Amygdala (tissue), 56 donors: ENCODE results near the gene MTA1.

Experiments used
- DNase-seq, 56 donors: peaks; one replicate each; lab custom pipeline; 2025; lab: John Stamatoyannopoulos, UW

The MTA1 gene

DNA sequence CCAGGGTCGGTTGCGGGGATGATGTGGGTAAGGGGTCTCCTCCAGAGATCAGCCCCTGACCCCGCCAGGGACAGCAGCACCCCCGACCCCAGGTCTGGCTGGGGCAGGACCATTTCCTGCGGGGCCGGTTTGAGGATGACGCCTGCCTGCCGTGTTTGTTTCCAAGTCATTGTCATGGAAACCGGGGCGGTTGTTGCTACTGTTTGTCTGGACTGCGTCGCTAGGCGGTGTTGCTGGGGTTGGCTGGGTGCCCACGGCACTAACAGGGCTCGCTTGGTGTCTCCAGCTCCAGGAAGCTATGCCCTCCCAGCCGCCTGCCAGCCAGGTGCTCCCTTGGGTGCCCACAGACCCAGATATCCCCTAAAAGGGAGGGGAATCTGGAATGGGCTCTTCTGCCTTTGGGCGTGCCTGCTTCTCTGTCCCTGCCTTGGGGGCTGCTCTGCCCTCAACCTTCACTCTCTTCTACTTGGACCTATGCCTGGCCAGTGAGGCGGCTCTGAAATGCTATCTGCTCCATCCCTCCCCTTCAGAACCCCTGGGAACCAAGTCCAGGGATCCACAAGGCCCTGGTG lies 62.3 kb downstream of the MTA1 start:
- DNase-seq, result peak in 55 of 56 donors; percentile 27 to 92 (median 69)

GRCh38 chr14:105482486-105483110 lies 63.0 kb downstream of the MTA1 start:
- DNase-seq, result no peak

DNA sequence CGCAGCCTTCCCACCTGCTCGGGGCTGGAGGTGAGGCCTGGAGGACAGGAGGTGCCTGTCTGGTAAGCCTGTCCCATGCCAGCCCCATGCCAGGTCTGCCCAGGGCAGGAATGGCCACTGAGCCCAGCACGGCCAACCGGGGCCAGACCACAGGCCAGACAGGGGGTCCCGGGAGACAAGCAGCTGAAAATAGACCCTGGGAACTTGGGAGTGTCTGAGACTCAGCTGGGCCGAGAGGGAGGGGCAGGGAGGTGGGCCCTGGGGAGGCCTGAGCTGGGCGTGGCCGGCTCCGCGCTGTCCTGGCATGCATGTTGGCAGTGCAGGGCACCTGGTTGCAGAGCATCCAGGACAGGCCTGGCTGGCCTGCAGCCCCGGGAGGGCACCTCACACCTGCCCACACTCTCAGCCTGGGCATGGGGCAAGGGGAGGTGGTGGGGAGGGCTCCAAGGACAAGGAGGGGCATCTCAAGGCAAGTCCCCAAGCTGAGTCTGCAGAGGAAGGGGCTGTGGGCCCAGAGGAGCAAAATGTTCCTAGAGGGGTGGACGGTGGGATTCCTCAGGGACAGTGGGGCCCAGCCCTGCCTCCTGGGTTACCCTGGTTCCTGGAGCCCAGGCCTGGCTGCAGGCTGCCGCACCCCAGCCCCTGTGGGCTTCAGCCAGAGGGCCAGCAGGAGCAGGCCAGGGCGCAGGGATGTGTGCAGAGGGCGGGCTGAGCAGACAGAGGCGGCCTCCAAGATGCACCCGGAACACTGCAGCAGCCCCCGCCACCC lies 63.9 kb downstream of the MTA1 start:
- DNase-seq, result no peak

- no peak for DNase-seq
Measured at GRCh38 chr14:105484069-105484996, 64.7 kb downstream of the MTA1 start.

GRCh38 chr14:105484997-105485393 lies 65.4 kb downstream of the MTA1 start:
- DNase-seq, result no peak

DNA sequence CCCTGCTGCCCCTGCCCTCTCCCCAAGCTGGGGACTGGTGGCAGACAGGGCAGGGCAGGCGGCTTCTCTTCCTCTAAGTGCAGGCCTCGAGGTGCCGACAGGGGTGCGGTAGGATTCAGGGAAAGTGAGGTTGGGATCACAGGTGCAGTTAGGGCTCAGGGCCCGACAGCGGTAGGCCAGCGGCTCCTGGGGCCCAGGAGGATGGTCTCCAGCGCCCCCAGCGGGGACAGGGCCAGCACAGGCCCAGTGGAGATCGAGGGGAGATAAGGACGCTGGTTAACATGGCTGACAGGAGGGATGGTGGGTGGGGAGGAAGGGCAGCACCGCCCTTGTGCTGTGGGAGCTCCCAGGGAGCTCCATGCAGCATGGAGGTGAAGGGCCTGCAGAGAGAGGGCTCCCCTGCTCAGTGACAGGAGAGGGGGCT lies 66.1 kb downstream of the MTA1 start:
- peak in 2 of 56 donors; percentile 7 to 36 for DNase-seq

- no peak for DNase-seq
Measured at GRCh38 chr14:105486163-105486973, 66.7 kb downstream of the MTA1 start, which contains the start of gene CRIP1. CRIP1 (plus strand) TSS chr14:105486886; CDS start chr14:105487260, 374 bp downstream.

- no peak for DNase-seq
Measured at GRCh38 chr14:105486974-105487448, 67.4 kb downstream of the MTA1 start.

DNA sequence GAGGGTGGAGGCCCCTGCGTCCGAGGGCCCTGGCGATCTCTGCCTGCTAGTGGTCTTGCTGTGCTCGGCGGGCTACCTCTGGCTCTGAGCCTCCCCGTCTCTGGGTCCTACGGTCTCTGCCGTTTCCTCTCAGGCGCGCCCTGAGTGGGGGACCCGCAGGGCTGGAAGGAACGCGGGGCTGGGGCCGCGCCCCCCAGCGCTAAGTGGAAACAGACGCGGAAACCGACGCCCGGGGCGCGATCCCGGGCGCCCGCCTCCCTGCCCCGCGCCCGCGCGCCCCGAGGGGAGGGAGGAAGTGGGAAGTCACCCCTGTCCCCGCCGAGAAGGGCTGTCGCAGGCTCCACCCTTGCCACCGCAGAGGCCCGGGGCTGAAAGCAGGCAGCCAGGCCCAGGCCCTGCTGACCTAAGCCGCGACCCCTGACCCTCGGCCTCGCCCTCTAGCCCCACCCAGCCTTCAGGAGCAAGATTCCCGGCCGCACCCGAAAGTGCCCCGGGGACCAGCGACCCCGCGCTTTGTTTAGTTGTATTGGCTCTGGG lies 67.9 kb downstream of the MTA1 start:
- no peak for DNase-seq

DNA sequence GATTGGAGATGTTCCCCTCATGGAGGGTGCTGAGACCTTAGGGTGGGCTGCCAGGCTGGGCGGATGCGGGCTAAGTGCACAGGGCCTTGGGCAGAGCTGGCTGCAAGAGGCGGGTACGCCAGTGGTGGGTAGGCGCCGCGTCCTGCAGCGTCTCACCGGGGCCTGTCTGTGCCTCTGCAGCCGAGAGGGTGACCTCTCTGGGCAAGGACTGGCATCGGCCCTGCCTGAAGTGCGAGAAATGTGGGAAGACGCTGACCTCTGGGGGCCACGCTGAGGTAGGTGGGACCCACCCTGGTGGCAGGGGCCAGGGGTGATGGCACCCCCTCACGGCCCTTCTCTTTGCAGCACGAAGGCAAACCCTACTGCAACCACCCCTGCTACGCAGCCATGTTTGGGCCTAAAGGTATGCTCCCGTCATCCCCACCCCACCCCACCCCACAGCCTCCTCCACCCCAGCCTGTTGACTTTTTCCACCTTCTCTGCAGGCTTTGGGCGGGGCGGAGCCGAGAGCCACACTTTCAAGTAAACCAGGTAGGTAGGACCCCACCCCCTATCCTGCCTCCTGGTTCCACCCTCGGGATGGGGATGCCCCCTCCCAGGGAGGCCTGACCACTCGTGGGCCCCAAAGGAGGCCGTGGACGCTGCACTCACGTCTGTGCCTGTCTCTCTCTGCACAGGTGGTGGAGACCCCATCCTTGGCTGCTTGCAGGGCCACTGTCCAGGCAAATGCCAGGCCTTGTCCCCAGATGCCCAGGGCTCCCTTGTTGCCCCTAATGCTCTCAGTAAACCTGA lies 68.6 kb downstream of the MTA1 start:
- no peak for DNase-seq

DNA sequence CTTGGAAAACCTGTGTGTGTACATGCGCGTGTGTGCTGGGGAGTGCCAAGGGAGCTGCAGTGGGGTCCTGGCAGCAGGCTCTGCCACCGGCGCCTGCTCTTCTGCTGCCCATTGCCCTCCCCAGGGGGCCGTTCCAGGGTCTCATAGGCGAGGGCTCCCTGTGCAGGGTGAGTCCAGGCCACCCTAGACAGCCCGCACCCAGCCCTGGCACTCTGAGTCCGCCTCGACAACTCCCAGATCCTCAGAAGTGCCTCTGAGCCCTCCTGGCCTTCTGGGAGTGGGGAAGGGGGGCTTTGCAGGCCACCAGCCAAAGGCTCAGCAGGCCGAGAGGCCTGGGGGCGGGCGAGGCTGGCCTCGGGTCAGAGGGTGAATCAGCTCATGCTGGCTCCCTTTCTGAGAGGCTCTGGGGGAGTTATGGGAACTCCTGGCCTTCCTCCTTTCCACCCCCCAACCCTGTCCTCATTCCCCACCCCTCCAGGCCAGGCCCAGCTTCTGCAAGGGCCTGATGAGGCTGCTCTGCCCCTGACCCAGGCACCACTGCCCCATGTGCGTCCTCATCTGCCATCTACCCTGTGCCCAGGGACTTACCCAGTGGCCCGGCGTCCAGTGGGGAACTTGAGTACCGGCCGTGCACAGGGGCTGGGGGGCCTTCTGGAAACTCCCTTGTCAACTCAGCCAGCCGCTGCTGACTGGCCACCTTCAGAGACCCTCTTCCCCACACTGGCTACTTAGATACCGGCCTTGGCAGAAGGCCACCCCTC lies 69.3 kb downstream of the MTA1 start:
- no peak for DNase-seq

DNA sequence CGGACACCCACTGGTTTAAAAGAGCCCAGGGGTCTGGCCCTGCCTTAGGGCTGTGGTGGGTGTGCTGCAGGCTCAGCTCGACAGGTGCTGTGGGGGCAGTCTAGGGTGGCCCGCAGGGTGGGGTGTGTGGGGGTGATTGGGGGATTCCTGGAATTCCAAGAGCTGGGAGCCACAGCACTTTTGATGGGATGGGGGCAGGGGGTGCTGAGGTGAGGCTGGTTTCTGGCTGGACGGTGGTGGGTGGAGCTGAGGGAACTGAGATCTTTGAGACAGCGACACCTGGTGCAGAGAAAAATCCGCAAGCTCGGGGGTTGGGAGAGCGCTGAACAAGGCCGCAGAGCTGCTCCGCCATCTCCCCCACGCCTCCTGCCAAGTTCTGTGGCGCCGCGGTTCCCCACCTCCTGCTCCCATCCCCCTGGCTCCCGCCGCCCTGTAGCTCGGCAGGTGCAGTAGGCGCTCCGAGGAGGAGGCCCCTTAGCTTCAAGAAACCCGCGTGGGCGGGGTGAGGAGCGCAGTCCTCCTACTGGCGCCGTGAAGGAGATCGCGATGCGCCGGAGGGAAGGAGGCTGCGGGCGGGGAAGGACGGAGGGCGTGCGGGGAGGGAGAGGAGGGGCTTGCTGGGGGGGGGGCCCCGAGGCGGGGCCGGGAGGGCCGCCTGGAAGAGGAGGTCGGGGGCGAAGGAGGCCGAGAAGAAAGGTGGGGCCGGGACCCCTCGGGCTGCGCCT lies 70.1 kb downstream of the MTA1 start:
- DNase-seq, result peak in 50 of 56 donors; percentile 21 to 93 (median 67)

DNA sequence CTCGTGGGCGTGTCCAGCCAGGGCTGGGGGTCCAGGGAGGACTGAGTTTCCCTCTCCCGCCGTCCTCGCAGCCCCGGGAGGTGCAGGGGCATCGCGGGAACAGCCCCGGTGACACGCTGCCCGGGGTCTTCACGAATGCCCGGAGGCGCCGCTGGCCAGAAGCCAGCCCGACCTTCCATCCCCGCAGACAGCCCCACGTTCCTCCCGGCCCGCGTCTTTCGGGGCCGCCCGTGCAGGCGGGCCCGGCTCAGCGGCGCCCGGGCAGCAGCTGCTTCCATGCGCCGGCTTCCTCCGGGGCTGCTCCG lies 70.6 kb downstream of the MTA1 start:
- peak in 2 of 56 donors; percentile 51 to 65 for DNase-seq

DNA sequence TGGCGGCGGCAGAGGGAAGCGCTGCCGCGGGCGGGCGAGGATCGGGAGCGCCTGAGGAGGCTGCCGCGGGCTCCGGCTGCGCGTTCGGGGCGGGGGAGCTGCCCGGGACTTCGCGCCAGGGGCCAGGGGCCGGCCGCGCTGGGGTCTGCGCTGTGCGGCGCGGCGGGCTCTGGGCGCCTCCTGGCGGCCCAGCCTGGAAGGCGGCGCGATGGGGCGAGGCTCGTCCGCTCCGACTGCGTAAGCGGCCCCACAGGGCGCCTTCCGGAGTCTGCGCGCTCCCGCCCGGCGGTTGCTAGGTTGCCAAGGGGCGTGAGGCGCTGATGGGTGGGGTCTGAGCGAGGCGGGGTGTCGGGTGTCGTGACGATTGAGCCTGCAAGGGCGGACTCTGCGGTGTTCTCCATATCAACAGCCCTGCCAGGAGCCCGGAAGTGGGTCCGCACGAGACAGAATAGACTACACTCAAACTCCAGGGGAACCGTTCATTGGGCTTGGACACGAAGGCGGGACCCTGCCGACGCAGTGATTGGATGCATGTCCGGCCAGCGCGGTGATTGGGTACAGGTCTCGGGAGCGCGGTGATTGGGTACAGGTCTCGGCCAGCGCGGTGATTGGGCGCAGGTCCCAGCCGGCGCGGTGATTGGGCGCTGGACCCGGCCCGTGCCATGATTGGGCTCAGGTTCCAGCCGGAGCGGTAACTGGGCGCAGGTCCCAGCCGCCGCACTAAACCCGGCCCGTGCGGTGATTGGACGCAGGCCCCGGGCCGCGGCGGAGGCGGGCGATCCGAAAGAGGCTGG lies 71.1 kb downstream of the MTA1 start, which contains the start of gene TEDC1:
Gene TEDC1, plus strand, starts transcription at position 675 of the 794 bp plus-strand sequence. CDS start 130 bp downstream, outside the sequence.
- DNase-seq, result peak; percentile 92 to 100 (median 100)

- DNase-seq, result peak in 21 of 56 donors; percentile 20 to 87 (median 51)
Measured at GRCh38 chr14:105491366-105491973, 71.8 kb downstream of the MTA1 start.
